ENCODE data around the gene MAIP1.
"Not testable (repeated sequence)": the region's sequence is repeated elsewhere in the genome, so short reads cannot be mapped to it uniquely, and the experiment has no call there.

Gene MAIP1, protein sequence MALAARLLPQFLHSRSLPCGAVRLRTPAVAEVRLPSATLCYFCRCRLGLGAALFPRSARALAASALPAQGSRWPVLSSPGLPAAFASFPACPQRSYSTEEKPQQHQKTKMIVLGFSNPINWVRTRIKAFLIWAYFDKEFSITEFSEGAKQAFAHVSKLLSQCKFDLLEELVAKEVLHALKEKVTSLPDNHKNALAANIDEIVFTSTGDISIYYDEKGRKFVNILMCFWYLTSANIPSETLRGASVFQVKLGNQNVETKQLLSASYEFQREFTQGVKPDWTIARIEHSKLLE

DNA sequence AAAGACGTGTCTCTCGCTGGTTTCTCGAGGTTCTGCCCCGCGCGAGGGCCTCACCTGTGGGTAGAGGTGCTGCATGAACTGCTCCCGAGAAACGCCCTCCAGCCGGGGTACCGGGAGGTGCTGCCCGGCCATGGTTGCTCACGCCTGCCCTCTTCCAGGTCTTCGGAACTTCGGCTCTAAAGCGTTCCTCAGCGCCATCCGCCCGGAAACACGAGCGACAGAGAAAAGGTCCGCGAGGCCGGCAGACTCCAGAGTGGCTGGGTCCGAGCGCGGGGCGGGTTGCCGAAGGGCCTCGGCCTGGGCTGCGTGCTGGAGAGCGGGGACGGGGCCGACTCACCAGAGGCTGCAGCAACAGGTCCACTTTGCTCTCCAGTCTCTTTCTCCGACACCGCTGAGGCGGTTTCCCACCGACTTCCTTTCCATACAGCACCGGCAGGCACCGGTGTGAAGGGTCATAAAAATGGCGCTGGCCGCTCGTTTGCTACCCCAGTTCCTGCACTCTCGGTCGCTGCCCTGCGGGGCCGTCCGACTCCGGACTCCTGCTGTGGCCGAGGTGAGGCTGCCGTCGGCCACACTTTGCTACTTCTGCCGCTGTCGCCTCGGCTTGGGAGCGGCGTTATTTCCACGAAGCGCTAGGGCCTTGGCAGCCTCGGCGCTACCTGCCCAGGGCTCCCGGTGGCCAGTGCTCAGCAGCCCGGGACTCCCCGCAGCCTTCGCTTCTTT, at the start of gene MAIP1, which contains the start of gene TYW5:
Gene MAIP1, plus strand, starts transcription at position 244 of the 723 bp plus-strand sequence. Its CDS starts 217 bp downstream, at position 461.
Gene TYW5, minus strand, starts transcription at position 153 of the 723 bp plus-strand sequence. Its CDS starts 21 bp downstream, at position 132.
- DNase-seq = peak; percentile 78

GRCh38 chr2:199907008-199907714, 48.2 kb upstream of the MAIP1 start:
- DNase-seq = no peak

- no peak for DNase-seq
These were observed 44.9 kb upstream of the MAIP1 start for GRCh38 chr2:199910338-199911051.

- peak; percentile 94 for DNase-seq
These were observed 44.1 kb upstream of the MAIP1 start, which contains the start of gene C2orf69 for GRCh38 chr2:199911052-199911876. C2orf69 (plus strand) TSS chr2:199911293; CDS start chr2:199911439, 146 bp downstream.

DNA sequence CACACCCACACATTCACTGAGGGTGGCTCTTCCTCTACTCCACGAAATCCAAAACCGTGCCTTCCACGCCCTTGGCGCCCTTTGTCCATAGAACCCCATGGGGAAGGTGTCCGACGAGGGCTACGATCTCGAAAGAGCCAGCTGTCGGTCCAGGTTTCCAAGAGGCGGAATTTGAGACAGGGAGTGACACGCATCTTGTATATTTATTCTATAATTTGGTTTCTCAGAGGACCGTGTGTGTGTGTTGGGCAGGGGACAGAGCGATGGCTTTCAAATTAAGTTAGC, 43.6 kb upstream of the MAIP1 start:
- no peak for DNase-seq

DNA sequence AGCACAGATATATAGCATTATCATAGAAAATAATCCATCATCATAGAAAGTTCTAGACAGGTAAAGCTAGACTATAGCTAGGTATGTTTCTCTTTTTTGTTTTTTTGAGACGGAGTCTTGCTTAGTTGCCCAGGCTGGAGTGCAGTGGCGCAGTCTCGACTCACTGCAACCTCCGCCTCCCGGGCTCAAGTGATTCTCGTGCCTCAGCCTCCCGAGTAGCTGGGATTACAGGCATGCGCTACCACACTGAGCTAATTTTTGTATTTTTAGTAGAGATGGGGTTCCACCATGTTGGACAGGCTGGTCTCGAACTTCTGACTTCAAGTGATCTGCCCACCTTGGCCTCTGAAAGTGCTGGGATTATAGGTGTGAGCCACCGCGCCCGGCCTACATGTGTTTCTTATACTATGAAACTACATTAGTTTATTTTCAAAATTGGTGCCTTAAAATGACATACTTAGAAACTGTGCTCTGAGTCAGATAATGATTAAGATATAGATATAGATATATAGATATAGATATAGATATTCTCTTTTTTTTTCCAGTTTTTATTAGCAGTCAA, 42.7 kb upstream of the MAIP1 start:
- not testable (repeated sequence) for DNase-seq

GRCh38 chr2:199914372-199914958, 40.9 kb upstream of the MAIP1 start:
- DNase-seq = no peak

- DNase-seq = no peak
These were observed 38.4 kb upstream of the MAIP1 start for GRCh38 chr2:199916980-199917379.

DNA sequence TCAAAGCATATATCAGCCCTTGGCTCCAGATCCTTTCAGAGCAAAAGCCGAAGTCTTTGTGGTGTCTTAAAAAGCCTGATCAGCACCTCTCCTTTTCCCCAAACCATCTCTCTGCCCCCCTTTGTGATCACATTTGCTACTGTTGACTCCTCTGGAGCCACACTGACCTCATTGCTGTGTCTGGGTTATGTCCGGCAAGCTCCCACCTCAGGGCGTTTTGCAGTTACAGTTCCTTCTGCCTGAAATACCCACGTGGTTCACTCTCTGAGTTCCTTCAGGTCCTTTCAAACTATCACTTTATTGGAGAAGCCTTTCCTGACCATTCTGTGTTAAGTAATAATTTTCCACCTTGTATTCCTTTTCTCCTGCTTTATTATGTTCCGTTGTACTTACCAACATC, 32.5 kb upstream of the MAIP1 start:
- DNase-seq = no peak

DNA sequence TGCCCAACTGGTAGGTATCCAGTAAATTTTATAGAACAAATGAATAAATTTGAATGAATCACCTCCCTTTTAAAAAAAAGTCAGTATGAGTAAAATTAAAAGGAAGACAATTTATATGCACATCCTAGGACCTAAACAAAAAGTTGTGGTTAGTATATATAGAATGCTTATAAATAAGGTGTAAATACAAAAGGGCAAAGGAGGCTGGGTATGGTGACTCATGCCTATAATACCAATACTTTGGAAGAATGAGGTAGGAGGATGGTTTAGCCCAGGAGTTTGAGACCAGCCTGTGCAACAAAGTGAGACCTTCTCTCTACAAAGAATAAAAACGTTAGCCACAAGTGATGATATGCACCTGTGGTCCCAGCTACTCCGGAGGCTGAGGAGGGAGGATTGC, 31.5 kb upstream of the MAIP1 start:
- DNase-seq = no peak

DNA sequence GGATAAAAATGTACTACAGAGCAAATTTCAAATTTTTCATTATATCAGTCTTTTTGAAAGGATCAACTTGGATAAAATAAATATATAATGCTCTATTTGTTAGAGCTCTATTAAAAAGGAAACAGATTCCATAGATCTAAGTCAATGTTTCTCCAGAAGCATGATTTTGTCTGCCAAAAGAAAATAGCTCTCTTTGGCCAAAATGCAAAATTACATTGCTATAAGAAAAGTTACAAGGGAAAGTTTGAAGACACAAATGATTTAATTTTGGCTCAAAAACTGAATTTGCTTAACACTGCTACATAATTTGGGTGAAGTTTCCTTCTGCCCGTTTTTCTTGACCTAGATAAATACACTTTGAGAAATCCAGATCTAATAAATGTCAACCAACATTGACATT, 28.6 kb upstream of the MAIP1 start:
- no peak for DNase-seq

DNA sequence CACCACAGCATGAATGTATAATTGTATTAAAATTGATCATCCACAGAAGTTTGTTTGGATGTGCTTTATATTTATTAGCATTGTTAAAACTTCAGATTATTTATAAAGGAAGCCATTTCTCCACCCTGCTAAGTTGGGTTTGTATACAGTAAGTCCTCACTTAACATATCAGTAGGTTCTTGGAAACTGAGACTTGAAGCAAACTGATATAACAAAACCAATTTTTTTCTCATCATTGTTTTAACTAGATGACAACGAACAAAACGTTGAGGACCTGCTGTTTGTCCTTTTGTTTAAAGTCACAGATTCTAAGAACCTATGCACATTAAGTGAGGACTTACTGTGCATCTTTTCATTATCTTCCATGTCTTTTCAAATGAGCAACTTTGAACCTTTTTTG, 27.2 kb upstream of the MAIP1 start:
- no peak for DNase-seq

DNA sequence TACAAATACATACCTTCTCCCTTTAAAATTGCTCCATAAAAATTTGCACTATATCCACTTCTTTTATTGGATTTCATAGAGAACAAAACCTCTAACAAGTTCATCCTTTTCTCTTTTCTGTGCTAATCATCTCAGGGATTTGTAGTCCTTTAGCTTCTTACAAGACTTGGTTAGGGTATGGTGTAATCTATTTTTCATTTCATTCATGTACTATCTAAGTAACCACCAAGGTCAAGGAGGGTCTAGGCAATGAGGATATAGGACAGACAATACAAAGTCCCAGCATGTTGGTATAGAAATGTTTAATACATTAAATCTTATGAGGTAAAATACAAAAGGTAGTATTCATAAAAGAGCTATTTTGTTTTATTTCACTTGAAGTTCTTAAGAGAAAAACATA, 26.8 kb upstream of the MAIP1 start:
- no peak for DNase-seq

GRCh38 chr2:199929262-199929661, 26.1 kb upstream of the MAIP1 start:
- DNase-seq = no peak

DNA sequence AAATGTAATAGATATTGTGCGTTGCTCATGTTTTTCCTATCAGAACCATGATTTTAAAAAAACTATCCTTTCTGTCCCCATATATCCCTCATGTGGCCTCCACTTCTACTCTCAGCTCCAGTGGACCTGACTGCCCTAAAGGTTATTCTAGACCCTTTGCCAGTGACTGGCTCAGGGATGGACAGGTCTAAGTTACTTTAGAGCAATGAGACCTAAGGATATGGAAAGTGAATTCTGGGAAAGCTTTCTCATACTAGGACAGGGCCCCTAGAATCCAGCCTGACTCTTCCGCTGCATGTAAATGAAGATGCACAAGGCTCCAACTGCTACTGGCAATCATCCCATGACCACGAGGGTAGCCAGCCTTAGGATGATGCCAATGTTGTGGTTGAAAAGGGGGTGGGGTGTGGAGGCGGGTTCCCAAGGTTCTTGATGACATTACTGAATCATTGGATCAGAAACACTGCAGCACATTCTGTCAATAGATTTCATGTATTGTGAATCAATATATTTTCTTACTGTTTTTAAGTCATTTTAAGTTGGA, 23.0 kb upstream of the MAIP1 start:
- DNase-seq = no peak

DNA sequence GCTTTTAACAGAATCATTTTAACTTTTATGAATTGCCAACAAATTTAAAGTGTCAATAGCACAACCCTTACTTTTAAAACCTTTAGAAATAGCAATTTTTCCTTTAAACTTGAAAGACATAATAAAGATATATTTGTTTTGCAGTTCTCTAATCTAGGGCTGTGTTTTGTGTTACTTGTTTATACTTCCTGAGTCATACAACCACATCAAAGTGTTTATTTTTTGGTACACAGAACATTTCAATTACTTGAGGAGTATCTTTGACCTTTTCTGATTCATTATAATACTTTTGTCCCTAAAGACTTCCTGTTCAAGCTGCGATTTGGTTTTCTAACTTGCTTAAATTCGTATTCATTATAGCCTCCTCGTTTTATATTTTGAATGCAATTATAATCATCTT, 21.9 kb upstream of the MAIP1 start:
- DNase-seq = no peak

DNA sequence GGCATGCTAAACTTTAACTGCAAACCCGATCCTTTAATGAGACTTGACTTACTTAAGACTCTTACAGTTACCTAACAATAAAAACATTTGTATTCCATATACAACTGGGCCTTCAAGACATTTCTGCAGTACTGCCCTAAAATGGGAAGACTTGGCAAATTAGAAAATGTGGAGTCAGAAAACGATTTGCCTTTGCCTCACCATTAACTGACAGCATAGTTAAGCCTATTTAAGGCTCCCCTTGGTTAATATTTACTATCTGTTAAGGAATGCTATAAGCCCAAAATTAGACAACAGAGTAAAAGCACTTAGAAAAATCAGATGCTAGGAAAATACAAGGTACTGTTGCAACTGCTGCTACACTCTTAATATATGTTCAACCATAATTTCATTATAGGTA, 18.8 kb upstream of the MAIP1 start:
- no peak for DNase-seq

DNA sequence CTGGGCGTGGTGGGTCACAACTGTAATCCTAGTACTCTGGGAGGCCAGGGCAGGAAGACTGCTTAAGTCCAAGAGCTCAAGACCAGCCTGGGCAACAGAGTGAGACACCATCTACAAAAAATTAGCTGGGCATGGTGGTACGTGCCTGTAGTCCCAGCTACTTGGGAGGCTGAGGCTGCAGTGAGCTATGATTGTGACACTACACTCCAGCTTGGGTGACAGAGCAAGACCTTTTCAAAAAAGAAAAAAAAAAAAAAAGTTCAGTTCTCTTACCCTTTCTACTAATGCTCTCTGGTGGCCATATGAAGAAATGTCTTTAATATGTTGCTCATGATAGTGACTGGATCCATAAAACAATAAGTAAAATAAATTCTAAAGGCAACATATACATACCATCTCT, 15.0 kb upstream of the MAIP1 start:
- no peak for DNase-seq

GRCh38 chr2:199943373-199943772, 12.0 kb upstream of the MAIP1 start:
- no peak for DNase-seq

- no peak for DNase-seq
These were observed 9.2 kb upstream of the MAIP1 start for GRCh38 chr2:199946196-199946595.

DNA sequence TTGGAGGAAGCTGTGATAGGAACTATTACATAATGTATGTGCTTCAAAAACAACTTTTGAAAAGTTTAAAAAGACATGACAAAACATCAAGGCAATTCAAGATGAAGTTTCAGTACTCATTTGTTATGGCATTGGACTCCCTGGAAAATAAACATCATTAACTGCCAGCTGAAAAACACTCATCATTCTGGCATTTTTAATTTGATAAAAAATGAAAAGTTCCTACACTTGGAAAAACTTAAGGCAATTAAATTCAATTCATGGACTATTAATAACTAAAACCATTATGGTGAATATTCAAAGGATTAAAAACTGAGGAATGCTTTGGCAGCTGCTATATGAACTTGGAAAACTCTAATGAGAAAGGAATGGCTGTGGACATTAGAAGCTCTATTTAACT, 8.5 kb upstream of the MAIP1 start:
- DNase-seq = no peak

Data from CD4-positive, alpha-beta T cell treated with Interleukin-12 subunit alpha and Interleukin-12 subunit beta, for 1 hour (primary cell).